IPS-18c (cell line): ENCODE data around the gene ARHGAP15.

Experiments used
- H3K4me3 ChIP-seq: 2 replicates; pipeline ENCODE4 v1.7.0; 2013; ENCODE audit warnings: low read depth, mild to moderate bottlenecking, low read length, moderate library complexity; ENCODE audit not compliant: insufficient read depth
- H3K9me3 ChIP-seq: one replicate; pipeline ENCODE4 v1.6.1; 2013; ENCODE audit warnings: mild to moderate bottlenecking, low read length, moderate library complexity; ENCODE audit not compliant: control insufficient read depth, insufficient read depth

The ARHGAP15 gene

DNA sequence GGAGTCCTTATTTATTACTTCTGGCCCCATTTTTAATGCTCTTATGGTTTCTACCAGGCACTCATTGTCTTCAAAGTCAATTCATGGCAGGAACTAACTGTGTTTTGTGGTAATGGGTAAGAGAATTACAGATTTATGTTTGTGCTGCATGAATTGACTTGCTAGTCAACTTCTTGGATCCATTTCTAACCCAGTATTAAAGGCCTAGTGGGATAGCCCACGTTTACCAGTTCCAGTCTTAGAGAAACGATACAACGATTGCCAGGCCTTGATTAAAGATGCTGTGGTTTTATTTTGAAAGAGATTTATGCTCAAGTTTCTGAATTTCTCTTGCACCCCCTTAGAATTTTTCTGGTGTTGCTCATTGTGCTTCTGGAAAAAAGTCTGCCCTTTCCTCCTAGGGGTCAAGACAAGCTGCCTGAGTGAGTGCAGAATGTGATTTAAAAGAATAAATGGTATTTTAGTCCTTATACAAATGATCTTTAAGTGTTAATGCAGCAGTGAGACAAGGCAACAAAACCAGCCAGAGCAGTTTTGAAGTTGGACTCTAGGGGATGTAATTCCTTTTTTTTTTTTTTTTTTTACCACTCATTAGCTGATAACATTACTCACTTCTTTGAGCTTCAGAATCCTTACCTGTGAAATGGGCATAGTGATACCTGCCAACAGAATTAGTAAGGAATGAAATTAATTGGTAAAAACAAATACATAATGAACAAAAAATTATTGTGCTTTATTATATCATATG is 101.5 kb downstream of the ARHGAP15 start:
- Histone ChIP-seq H3K9me3 (peaks cover 2% of the 10 kb centered on the region), H3K4me3 (no peak overlapping the region)

DNA sequence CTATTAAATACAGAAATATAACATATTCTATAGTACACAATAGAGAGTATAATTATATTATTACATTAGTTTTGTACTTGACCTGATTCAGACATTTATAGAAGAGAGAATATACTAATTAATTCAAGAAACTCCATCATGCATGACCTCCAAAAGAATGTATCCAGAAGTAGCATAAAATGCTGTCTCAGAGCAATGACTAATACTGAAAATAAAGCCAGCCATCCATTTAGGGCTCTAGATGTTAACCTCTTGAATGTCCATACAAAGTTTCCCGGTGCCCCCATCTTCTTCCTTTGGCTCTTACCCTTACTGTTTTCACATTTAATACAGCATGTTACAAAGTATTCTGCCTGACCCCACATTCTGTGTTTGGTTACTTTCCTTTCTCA is 102.0 kb downstream of the ARHGAP15 start:
- H3K4me3 ChIP-seq, result no peak overlapping the region
- peaks cover 2% of the 10 kb centered on the region for H3K9me3 ChIP-seq

DNA sequence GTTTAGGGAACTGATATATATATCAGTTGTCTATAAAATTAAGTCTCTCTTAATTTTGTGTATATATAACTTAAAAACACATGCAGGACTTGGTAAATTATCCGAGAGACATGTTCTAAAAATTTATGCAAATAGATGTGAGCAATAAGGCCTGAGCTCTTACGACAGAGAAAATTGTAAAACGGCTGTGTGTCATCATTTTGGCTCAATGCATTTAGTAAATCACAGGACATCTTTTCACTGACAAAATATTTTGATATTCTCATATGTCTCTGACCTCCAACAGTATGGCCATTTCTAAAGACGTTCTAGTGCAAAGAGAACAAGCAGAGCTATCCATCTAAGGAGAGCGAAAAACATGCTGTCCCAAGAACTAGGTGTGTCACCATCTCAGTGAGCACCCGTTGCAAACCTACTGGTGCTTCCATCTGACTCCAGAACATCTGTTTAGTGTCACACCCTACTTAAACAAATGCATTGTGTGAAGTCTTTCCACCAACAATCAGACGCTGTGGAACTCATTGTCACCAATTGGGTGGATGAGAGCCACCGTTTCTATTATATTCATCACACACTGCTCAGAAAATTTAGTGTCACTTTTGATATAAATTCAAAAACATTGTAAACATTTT is 108.0 kb downstream of the ARHGAP15 start:
- peaks cover 2% of the 10 kb centered on the region for H3K9me3 ChIP-seq
- no peak overlapping the region for H3K4me3 ChIP-seq

DNA sequence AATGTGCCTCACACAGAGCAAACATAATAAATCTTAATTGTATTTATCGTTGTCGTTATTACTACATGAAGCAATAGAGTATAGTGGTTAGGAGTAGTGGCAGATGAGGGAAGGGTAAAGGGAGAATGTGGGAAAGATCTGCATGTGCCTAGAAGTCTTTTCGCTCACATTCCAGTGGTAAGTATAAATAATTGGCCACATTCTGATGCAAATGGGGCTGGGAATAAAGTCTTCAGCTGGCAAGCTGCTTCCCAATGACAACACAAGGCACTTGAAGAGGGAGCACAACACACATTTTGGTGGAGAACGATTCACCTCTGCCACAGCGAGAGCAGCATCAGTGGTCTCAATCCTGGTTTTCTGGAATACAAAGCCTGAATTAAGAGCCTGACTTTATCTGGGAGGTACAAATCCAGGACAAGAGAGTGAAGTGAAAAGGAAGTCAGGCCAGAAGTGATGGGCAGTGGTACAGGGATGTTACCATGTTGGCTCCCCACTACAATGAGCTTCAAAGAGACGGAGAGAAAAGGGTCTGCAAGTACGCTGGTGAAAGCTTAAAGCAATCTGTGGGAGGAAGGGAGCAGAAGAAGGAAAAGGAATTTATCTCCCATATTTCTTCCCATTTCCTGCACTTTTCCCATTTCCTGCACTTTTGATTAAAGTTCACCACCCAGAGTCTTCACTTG is 112.3 kb downstream of the ARHGAP15 start:
- H3K4me3 ChIP-seq, result no peak overlapping the region
- H3K9me3 ChIP-seq, result no peaks in the 10 kb centered on the region

DNA sequence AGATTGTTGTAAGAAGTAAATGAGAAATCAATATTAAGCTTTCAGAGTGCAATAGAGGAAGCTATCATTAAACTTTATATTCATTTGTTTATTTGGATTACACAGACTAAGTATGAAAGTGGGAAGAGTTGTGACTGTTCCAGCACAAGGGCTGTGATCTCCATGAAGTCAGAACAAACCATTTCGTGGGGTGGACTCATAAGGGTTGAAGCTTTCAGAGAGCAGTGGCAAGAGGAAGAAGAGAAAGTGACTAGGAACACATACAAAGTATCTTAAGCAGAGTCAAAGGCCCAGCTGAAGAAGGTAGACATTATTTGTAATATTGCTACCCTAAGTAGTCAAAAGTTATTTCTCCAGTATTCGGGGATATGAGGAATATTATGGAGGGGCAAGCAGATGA is 117.0 kb downstream of the ARHGAP15 start:
- Histone ChIP-seq H3K9me3 (no peaks in the 10 kb centered on the region), H3K4me3 (no peak overlapping the region)

DNA sequence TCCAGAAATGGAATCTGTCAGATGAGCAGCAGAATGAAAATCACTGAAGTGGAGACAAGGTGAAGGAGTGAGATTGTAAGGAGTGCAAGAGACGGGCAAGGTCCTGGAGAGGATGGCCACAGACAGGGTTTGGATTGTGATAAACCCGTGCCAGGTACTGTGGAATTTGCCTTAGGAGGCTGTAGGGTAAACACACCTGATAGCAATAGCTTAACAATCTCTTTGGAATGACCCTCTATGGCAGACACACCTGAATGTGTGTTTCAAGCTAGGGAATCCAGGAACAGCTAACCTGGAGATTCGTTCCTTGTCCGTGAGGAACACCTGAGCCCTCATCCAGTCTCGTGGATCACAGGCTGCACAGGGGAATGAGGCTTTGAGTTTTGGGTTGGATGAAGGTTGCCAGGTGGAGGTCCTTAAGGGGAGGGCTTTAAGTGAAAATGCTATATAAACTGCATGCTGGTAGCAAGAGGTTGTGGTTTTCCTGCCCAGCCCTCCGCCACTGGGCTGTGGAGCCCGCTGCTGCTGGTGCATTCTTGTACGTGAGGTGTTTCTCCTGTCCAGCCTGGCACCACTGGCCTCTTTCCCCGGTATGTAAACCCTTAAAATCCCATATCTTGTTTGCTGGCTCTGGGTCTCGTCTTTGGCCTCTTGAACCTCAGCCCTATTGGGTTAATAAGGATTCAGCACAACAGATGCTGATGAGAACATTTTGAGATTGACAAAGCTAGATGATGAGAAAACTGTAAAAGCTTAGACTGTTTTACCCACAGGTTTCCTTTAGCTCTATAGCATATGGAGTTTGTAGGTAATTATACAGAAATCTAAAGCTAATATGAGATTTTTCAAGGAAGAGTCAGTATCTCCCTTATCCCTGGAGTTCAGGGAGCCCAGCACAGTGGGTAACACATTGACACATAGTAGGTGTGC is 117.9 kb downstream of the ARHGAP15 start:
- Histone ChIP-seq H3K4me3 (no peak overlapping the region), H3K9me3 (no peaks in the 10 kb centered on the region)

DNA sequence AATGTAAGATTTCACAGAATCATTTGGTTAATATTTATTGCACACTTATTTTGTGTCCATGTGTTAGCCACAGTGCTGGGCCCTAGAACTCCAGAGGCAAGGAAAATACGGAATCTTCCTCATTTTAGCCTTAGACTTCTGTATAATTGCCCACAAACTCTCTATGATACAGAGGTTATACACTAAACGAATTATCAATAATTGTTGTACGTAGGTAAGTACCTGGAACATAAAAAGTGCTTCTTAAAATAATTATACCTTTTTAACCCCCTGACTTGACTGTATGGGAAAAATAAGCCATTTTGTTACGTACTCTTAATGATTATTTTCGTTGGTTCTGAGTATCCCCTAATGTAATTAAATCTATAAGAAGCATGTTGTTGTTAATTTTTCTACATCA is 119.4 kb downstream of the ARHGAP15 start:
- Histone ChIP-seq H3K9me3 (no peaks in the 10 kb centered on the region), H3K4me3 (no peak overlapping the region)

DNA sequence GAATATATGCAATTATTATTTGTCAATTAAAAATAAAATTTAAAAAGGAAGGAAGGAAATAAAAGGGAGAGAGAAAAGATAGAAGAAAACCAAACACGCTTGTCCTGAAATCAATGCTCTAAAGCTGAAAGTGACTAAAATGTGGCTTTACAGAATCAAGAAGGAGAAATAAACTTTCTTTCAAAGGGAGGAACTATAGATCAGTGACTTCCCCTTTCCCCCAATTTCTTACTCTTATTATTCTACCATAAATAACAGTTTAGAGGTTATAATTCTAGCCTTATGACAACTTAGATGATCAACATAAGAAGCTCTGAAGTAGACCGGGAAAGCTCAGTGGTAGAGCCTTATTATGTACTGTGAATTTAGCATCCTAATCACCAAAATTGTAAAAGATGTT is 122.5 kb downstream of the ARHGAP15 start:
- H3K4me3 ChIP-seq, result no peak overlapping the region
- H3K9me3 ChIP-seq, result no peaks in the 10 kb centered on the region

DNA sequence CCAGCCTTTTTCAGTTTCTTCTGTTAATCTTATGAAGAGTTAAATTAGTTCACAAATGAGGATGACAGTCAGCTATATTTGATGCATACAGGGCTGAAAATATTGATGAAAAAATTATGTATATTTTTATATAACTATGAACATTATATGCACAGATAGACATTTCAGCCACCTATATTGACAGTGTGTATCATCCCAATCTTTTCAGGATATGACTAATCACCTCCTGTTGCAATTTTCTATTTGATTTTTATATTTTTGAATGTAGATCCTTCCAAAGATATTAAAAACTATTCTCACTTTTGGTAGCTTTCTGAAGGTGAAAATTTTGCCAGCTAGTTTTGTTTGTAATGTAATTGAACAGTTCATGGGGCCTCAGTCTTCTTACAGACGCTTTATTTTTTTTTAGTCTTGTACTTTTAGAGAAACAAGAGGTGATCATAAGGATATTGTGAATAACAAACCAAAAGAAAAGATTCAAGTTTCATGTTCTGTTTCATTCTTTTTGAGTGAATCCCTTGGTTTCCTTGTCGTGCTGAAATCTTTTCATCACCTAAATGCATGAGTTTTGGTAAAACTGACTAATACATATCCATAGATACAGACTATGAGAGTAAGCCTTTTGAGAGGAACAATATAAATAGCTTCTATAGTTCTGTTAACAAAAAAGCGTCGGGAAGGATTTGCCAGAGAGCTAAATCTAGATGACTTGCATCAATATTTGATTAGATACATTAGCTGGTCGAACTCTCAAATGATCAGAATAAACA is 123.1 kb downstream of the ARHGAP15 start:
- H3K4me3 ChIP-seq, result no peak overlapping the region

DNA sequence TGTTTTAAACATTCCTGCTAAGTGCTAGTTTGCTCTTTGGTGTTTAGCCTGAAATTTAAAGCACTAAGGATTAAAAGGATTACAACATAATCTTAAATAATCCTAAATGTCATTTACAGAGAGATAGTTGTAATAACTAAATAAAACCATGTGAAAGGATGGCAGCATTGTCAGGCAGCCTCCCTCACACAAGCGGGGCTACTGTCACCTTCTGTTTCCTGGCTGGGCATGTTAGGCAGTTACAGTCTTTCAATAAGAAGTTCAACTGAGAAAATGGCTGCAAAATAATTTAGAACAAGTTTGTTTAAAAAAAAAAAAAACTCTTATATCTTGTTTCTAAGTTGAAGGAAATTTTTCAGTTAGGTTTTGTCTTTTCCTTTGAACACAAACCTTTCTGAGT is 124.9 kb downstream of the ARHGAP15 start:
- Histone ChIP-seq H3K9me3 (no peaks in the 10 kb centered on the region), H3K4me3 (no peak overlapping the region)

More for the DNA sequence above, 123.1 kb downstream of the ARHGAP15 start:
- no peaks in the 10 kb centered on the region for H3K9me3 ChIP-seq

DNA sequence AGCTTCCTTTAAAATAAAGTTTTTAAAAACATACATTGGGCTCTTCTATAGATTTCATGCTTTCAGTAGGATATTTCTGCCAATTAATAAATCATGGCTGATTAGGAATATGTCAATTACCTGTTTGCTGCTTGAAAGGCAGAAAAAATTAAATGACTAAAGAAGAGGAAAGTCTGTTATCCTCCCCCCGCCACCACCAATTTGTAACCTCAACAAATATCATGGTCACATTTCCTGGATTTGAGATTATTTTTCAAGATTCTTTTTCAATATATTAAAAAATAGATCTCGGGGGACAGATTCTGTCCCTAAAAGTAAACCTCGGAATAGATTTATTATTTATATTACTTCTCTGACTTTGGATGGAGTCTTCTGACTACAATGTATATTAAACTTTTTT is 125.9 kb downstream of the ARHGAP15 start:
- H3K9me3 ChIP-seq, result no peaks in the 10 kb centered on the region
- H3K4me3 ChIP-seq, result no peak overlapping the region

DNA sequence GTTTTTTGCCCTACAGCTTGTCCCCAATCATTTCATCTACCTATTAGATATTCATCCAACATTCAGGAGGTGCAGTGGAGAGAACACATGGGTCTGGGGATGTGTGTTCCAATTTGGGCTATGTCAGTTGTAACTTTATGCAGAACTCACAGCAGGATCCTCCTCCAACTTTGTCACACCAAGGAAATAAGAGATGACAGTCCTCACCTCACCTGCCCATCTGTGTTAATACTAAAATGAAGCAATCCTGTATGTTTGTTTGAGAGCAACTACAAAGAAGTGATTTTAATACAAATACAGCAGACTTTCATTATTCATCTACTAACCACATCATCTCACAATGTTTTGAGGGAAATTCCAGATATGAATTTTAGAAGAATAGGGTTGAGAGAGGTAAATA is 126.7 kb downstream of the ARHGAP15 start:
- Histone ChIP-seq H3K9me3 (no peaks in the 10 kb centered on the region), H3K4me3 (no peak overlapping the region)

DNA sequence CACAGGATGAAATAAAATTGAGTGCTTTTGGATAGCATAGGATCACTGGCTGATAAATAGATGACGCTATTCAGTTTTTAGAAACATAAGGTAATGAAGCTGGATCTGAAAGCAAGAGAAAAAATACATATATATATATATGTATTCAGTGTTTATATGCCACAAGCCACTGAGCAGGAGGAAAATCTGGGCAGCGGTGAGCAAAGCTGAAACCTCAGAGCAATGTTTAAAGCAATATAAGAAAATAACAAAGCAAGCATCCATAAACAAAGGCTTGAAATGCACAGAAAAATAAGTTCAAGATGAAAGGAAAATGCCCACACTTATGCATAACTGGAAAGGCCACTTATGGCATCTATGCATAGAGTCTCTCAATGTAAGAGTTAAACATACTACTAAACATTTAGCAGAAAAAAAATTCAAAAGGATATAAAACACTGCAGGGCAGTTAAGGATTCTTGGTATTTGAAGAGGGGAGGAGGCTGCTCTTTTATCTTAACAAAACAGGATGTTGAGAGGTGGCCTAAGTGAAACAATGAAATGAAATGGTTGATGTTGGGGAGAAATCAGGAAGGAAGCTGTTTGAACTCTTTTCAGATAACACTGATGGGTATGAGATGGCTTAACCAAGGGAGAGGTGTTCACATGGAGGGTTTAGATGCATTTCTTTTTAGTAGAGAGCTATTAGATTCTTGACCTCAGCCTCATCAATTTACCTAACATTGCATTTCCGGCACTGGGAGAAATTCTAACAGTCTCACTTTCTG is 129.1 kb downstream of the ARHGAP15 start:
- no peak overlapping the region for H3K4me3 ChIP-seq
- no peaks in the 10 kb centered on the region for H3K9me3 ChIP-seq

DNA sequence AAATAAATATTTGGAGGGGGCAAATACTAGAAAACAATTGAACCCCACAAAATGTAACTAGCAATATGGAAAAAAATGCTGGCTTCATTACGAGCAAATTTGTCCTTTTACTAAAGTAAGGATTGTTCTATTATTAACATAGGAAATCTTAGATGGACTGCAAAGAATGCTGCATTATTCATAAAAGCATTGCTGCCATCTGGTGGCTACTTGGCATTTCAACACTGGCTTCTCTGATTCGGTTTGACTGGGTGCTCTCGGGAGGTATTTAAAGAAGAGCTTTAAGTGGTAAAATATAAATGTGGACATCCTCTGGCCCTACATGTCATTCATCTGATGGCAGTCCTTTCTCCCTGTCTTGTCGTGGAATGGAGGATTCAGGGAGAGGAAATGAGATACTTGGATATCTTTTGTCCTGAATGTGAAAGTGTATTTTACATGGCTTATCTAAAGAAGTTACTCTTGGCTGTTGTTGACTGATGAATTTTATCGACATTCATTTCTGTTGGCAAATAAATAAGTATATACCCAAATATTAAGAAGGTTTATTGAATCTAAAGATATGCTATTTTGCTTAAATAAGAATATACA is 130.2 kb downstream of the ARHGAP15 start:
- Histone ChIP-seq H3K4me3 (no peak overlapping the region), H3K9me3 (no peaks in the 10 kb centered on the region)

DNA sequence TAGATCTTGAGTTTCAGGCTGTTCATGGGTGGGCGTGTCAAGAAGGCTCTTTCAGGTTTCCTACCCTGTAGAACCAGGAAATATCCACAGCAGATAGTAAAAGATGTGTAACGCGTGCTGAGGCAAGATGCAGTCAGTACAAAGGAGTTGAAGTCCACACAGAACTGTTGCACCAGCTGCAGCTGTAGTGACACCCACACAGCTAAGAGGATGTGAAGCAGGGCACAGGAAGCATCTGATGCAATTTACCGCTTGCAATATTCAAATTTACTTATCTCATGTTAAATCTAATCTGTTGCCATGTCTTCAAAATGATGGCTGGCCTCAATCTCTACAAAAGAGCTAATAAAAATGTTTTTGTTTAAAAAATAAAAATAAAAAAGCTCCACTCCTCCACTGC is 132.8 kb downstream of the ARHGAP15 start:
- H3K4me3 ChIP-seq, result no peak overlapping the region

DNA sequence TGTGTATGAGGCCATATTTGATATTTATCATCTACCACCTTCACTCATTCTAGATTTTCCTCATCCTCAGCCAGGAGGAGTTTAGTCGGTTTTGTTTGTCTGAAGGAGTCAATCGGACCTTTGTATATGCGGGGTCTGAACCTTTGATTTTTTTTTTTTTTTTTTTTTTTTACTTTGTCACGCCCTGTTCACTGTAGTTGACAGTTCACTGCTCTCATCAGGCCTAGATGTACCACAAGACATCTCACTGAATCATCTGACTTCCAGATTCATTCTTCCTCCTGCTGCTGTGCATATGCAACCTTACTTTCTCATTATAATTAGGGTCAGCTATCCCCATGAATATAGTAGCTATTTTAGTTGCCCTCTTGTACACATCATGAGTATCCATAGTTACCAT is 133.2 kb downstream of the ARHGAP15 start:
- no peak overlapping the region for H3K4me3 ChIP-seq
- H3K9me3 ChIP-seq, result no peaks in the 10 kb centered on the region

More for the DNA sequence above, 132.8 kb downstream of the ARHGAP15 start:
- H3K9me3 ChIP-seq, result no peaks in the 10 kb centered on the region
